Vagina (tissue), 2 donors: ENCODE measurements around the gene RGS6. TPM values are rescaled to one million over a fixed set of nuclear protein-coding genes. Genes with fewer than 3 reads are reported as not detected.
A peak's percentile ranks its signal among the peaks of the same experiment; 100 is the strongest.

Source experiments
- DNase-seq, 2 donors: peaks; one replicate each; pipeline ENCODE4 v3.0.0-alpha.2; 2017; ENCODE audit errors: extremely low spot score in 2 of 2
- H3K27ac ChIP-seq: fragments of 200-600 bp; sonication (generic); one replicate; pipeline ENCODE4 v1.5.1; 2019
- H3K27me3 ChIP-seq: fragments of 200-600 bp; sonication (generic); one replicate; pipeline ENCODE4 v1.5.1; 2019
- H3K36me3 ChIP-seq, 2 donors: fragments of 200-600 bp; sonication (generic); one replicate each; pipeline ENCODE4 v1.5.1; 2017 to 2019
- H3K4me1 ChIP-seq: fragments of 200-600 bp; sonication (generic); one replicate; pipeline ENCODE4 v1.5.1; 2019
- H3K4me3 ChIP-seq, 2 donors: fragments of 200-600 bp; sonication (generic); 1 replicate in 1 of 2; 2 replicates in 1 of 2; pipeline ENCODE4 v1.5.1; 2016 to 2019
- H3K9me3 ChIP-seq: fragments of 200-600 bp; sonication (generic); one replicate; pipeline ENCODE4 v1.5.1; 2019
- CTCF ChIP-seq, 3 experiments: fragments of 450-650 bp in 2 of 3; fragments of 200-600 bp in 1 of 3; sonication (generic) in 1 of 3; IDR thresholded peaks; one replicate each; pipeline ENCODE4 v1.5.1; 2017 to 2019; ENCODE audit warnings: antibody characterized with exemption in 3 of 3, mild to moderate bottlenecking in 2 of 3, moderate library complexity in 2 of 3
- POLR2A ChIP-seq, 2 donors: fragments of 450-650 bp; IDR thresholded peaks; one replicate each; pipeline ENCODE4 v1.6.1; 2017; ENCODE audit warnings: antibody characterized with exemption in 2 of 2, mild to moderate bottlenecking in 2 of 2, moderate library complexity in 2 of 2
- POLR2AphosphoS5 ChIP-seq, 2 donors: sonication (generic); formaldehyde crosslinking; IDR thresholded peaks; one replicate each; pipeline ENCODE4 v1.9.0; 2017; ENCODE audit warnings: antibody characterized with exemption in 2 of 2, mild to moderate bottlenecking in 2 of 2, low read depth in 1 of 2; ENCODE audit not compliant: insufficient read depth in 1 of 2
- intact Hi-C: fragments of 100-400 bp; cut with DNase I; formaldehyde crosslinking; loops from one replicate; pipeline ENCODE4 v1.15.1; 2023
- total RNA-seq: library from RNA; depleted of rRNA; stranded (reverse); fragments of >200 nt; gene quantifications from one replicate; pipeline ENCODE4 v1.2.3, GENCODE V29; 2016

The RGS6 gene
- total RNA-seq, 1 donor from 2014 or later, result 2.0 TPM

GRCh38 chr14:72352012-72352411 lies 419.8 kb downstream of the RGS6 start:
- H3K9me3 ChIP-seq, result no peaks in the 10 kb centered on the region
- no peaks in the 10 kb centered on the region for H3K27me3 ChIP-seq
- peak in 1 of 2 donors; percentile 6 for DNase-seq
- TF ChIP-seq POLR2A (IDR thresholded peaks at IDR 0.05) (no peak), POLR2AphosphoS5 (IDR thresholded peaks at IDR 0.05; ENCODE audit: insufficient read depth in 1 of 2, low read depth in 1 of 2) (no peak), CTCF (IDR thresholded peaks at IDR 0.05) (no peak)
- H3K4me1 ChIP-seq, result no peaks in the 10 kb centered on the region
- intact Hi-C loops, result no loop called here
- H3K27ac ChIP-seq, result no peak overlapping the region
- H3K36me3 ChIP-seq, result no peaks in the 10 kb centered on the region
- H3K4me3 ChIP-seq, result no peak overlapping the region

GRCh38 chr14:72366619-72367018 lies 434.4 kb downstream of the RGS6 start:
- intact Hi-C loops, result no loop called here
- no peak for TF ChIP-seq POLR2A (IDR thresholded peaks at IDR 0.05)
- TF ChIP-seq POLR2AphosphoS5 (IDR thresholded peaks at IDR 0.05; ENCODE audit: insufficient read depth in 1 of 2, low read depth in 1 of 2), result no peak
- no peak for TF ChIP-seq CTCF (IDR thresholded peaks at IDR 0.05)
- Histone ChIP-seq H3K9me3 (no peaks in the 10 kb centered on the region), H3K27ac (no peak overlapping the region), H3K4me1 (no peaks in the 10 kb centered on the region), H3K36me3 (no peaks in the 10 kb centered on the region), H3K27me3 (no peaks in the 10 kb centered on the region), H3K4me3 (no peak overlapping the region)
- DNase-seq, result no peak

- Histone ChIP-seq H3K9me3 (no peaks in the 10 kb centered on the region), H3K27ac (no peak overlapping the region), H3K4me1 (no peaks in the 10 kb centered on the region), H3K4me3 (no peak overlapping the region), H3K36me3 (no peaks in the 10 kb centered on the region), H3K27me3 (no peaks in the 10 kb centered on the region)
- no peak for DNase-seq
- intact Hi-C loops, result no loop called here
- no peak for TF ChIP-seq POLR2A (IDR thresholded peaks at IDR 0.05)
- no peak for TF ChIP-seq CTCF (IDR thresholded peaks at IDR 0.05)
- TF ChIP-seq POLR2AphosphoS5 (IDR thresholded peaks at IDR 0.05; ENCODE audit: insufficient read depth in 1 of 2, low read depth in 1 of 2), result no peak
These were observed 436.9 kb downstream of the RGS6 start for GRCh38 chr14:72369106-72369505.

- DNase-seq, result no peak
- H3K4me1 ChIP-seq, result no peaks in the 10 kb centered on the region
- no peak overlapping the region for H3K27ac ChIP-seq
- H3K9me3 ChIP-seq, result peaks cover 7% of the 10 kb centered on the region
- no peak overlapping the region for H3K4me3 ChIP-seq
- intact Hi-C loops, result no loop called here
- TF ChIP-seq CTCF (IDR thresholded peaks at IDR 0.05), result no peak
- no peak for TF ChIP-seq POLR2AphosphoS5 (IDR thresholded peaks at IDR 0.05; ENCODE audit: insufficient read depth in 1 of 2, low read depth in 1 of 2)
- TF ChIP-seq POLR2A (IDR thresholded peaks at IDR 0.05), result no peak
- no peaks in the 10 kb centered on the region for H3K36me3 ChIP-seq
- H3K27me3 ChIP-seq, result no peaks in the 10 kb centered on the region
These were observed 444.8 kb downstream of the RGS6 start for GRCh38 chr14:72377016-72377415.

GRCh38 chr14:72380456-72380855 lies 448.2 kb downstream of the RGS6 start:
- no peak overlapping the region for H3K27ac ChIP-seq
- no peak for DNase-seq
- TF ChIP-seq POLR2AphosphoS5 (IDR thresholded peaks at IDR 0.05; ENCODE audit: insufficient read depth in 1 of 2, low read depth in 1 of 2) (no peak), CTCF (IDR thresholded peaks at IDR 0.05) (no peak), POLR2A (IDR thresholded peaks at IDR 0.05) (no peak)
- no peak overlapping the region for H3K4me3 ChIP-seq
- peaks cover 4% of the 10 kb centered on the region for H3K9me3 ChIP-seq
- no peaks in the 10 kb centered on the region for H3K36me3 ChIP-seq
- H3K4me1 ChIP-seq, result no peaks in the 10 kb centered on the region
- intact Hi-C loops, result no loop called here
- no peaks in the 10 kb centered on the region for H3K27me3 ChIP-seq
